PC-3 (cell line): ENCODE data around the gene MT1X. TPM values are rescaled to one million over a fixed set of nuclear protein-coding genes. Genes with fewer than 3 reads are reported as not detected.

Source experiments
- ATAC-seq: fragments of 200-7000 bp; cut with Tn5 transposase; 2 replicates; pipeline ENCODE4 v1.9.1; 2020; ENCODE audit warnings: mild to moderate bottlenecking, moderate library complexity
- BruUV-seq: library from RNA; stranded (reverse); fragments of 400-500 nt; replicated peaks from 2 replicates; lab custom pipeline; 2021; lab: Mats Ljungman, UMichigan
- CTCF ChIA-PET: fragments of 300-600 bp; sonication (Branson Sonifier 250); formaldehyde crosslinking; loops from one replicate; lab custom pipeline; 2022; ENCODE audit warnings: antibody characterized with exemption; lab: Charles Lee
- POLR2A ChIA-PET: fragments of 300-600 bp; sonication (Branson Sonifier 250); formaldehyde crosslinking; loops from one replicate; lab custom pipeline; 2022; ENCODE audit warnings: antibody characterized with exemption; ENCODE audit not compliant: unreplicated experiment; lab: Charles Lee
- DNase-seq: peaks from one replicate; pipeline ENCODE4 v3.0.0-alpha.2; 2015
- H2AFZ ChIP-seq: fragments of 300-600 bp; sonication (generic); 2 replicates; pipeline ENCODE4 v1.6.0; 2016; ENCODE audit warnings: antibody characterized with exemption, low read length
- H3F3A ChIP-seq: fragments of 300-600 bp; sonication (generic); one replicate; pipeline ENCODE4 v1.6.0; 2017; ENCODE audit warnings: antibody characterized with exemption, low read length, control low read depth, mild to moderate bottlenecking; ENCODE audit not compliant: unreplicated experiment
- H3K27ac ChIP-seq: fragments of 300-600 bp; sonication (generic); 2 replicates; pipeline ENCODE4 v1.5.1; 2016; ENCODE audit warnings: mild to moderate bottlenecking, low read length
- H3K27me3 ChIP-seq: fragments of 300-600 bp; sonication (generic); 2 replicates; pipeline ENCODE4 v1.6.1; 2016; ENCODE audit warnings: low read length, mixed read lengths
- H3K36me3 ChIP-seq: fragments of 300-600 bp; sonication (generic); 2 replicates; pipeline ENCODE4 v1.6.1; 2016; ENCODE audit warnings: low read depth, mixed run types, low read length, mixed read lengths
- H3K4me1 ChIP-seq: fragments of 300-600 bp; sonication (generic); 2 replicates; pipeline ENCODE4 v1.5.1; 2016; ENCODE audit warnings: low read length; ENCODE audit not compliant: insufficient read depth
- H3K4me2 ChIP-seq: fragments of 300-600 bp; sonication (generic); 2 replicates; pipeline ENCODE4 v1.6.0; 2016; ENCODE audit warnings: low read length
- H3K4me3 ChIP-seq: fragments of 300-600 bp; sonication (generic); 2 replicates; pipeline ENCODE4 v1.5.1; 2016; ENCODE audit warnings: mild to moderate bottlenecking, low read length, mixed read lengths
- H3K79me2 ChIP-seq: fragments of 300-600 bp; sonication (generic); 2 replicates; pipeline ENCODE4 v1.6.1; 2017; ENCODE audit warnings: low read length, mixed read lengths
- H3K9ac ChIP-seq: fragments of 300-600 bp; sonication (generic); 2 replicates; pipeline ENCODE4 v1.6.0; 2016; ENCODE audit warnings: mild to moderate bottlenecking, low read length
- H3K9me2 ChIP-seq: fragments of 300-600 bp; sonication (generic); replicated peaks from 2 replicates; pipeline ENCODE4 v1.6.1; 2016; ENCODE audit warnings: mixed run types, low read length, mixed read lengths
- H3K9me3 ChIP-seq: fragments of 300-600 bp; sonication (generic); 2 replicates; pipeline ENCODE4 v1.6.1; 2016; ENCODE audit warnings: low read length, mixed read lengths
- H4K20me1 ChIP-seq: fragments of 300-600 bp; sonication (generic); 2 replicates; pipeline ENCODE4 v1.6.1; 2016; ENCODE audit warnings: low read length, mixed read lengths
- CTCF ChIP-seq: fragments of 300-600 bp; sonication (generic); conservative IDR thresholded peaks from 2 replicates; pipeline ENCODE4 v1.5.1; 2017; ENCODE audit warnings: antibody characterized with exemption, low read depth, mild to moderate bottlenecking, low read length
- EZH2 ChIP-seq: fragments of 300-600 bp; sonication (generic); IDR thresholded peaks from one replicate; pipeline ENCODE4 v1.6.1; 2017; ENCODE audit warnings: antibody characterized with exemption, mild to moderate bottlenecking, low read length; ENCODE audit not compliant: unreplicated experiment
- EZH2phosphoT487 ChIP-seq: fragments of 300-600 bp; sonication (generic); IDR thresholded peaks from 2 replicates; pipeline ENCODE4 v1.6.1; 2018; ENCODE audit warnings: mild to moderate bottlenecking, antibody characterized with exemption, low read length, borderline replicate concordance
- intact Hi-C: fragments of 100-400 bp; cut with micrococcal nuclease; formaldehyde crosslinking; loops from 2 replicates; pipeline ENCODE4 v1.9.0; 2023
- total RNA-seq: library from RNA; depleted of rRNA; stranded (reverse); fragments of >200 nt; gene quantifications from 2 replicates; pipeline ENCODE4 v1.2.3, GENCODE V29; 2014

MT1X gene
- total RNA-seq, 1 experiment from 2014 or later: 120 TPM

DNA sequence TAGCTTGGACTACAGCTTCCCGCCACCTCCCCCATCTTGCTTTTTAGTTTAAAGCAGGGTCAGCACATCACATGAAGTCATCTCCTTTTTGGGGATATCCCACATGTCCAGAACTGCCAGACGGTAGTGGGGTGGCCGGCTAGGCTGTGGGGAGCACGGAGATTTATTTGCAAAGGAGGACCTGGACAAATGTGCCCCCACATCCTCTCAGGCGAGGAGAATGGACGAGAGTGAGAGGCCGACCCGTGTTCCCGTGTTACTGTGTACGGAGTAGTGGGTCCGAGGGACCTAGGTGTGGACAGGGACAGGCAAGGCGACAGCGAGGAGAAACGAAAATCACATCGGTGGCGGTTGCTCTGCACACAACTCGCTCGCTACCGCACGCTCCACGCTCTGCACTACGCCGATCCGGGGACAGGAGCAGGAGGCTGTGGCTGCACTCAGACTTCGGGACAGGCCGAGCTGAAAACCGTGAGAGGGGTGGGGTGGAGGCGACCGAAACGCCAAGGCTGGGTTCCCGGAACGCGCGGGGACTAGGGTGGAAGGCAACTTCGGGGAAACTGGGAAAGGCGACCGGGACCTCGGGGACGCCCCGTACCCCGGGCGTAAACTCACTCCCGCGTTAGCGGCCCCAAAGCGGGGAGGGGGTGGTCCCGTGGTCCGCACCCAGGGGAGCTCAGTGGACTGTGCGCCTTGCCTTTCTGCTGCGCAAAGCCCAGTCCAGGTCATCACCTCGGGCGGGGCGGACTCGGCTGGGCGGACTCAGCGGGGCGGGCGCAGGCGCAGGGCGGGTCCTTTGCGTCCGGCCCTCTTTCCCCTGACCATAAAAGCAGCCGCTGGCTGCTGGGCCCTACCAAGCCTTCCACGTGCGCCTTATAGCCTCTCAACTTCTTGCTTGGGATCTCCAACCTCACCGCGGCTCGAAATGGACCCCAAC is 44.2 kb upstream of the MT1X start, which contains the start of gene MT1A:
Gene MT1A, plus strand, starts transcription at position 853 of the 937 bp plus-strand sequence. Its CDS starts 73 bp downstream, at position 926.
- ATAC-seq (no peak), DNase-seq (no peak)
- BruUV-seq: no TSS peak
- intact Hi-C loops: no loop called here
- H3K27ac ChIP-seq: no peak within 1 kb of the TSS
- no peaks in the 10 kb centered on the region for H3K9me2 ChIP-seq
- no peak within 1 kb of the TSS for H2AFZ ChIP-seq
- no peaks in the 10 kb centered on the region for H3K79me2 ChIP-seq
- no peaks in the 10 kb centered on the region for H3K36me3 ChIP-seq
- ChIA-PET POLR2A (no interaction called here), CTCF (no interaction called here)
- H3K4me3 ChIP-seq: no peak within 1 kb of the TSS
- H3K9ac ChIP-seq: no peak within 1 kb of the TSS
- H4K20me1 ChIP-seq: no peaks in the 10 kb centered on the region
- TF ChIP-seq CTCF (no peak), EZH2phosphoT487 (no peak), EZH2 (no peak)
- no peaks in the 10 kb centered on the region for H3F3A ChIP-seq
- no peak within 1 kb of the TSS for H3K4me2 ChIP-seq
- no peaks in the 10 kb centered on the region for H3K9me3 ChIP-seq
- no peaks in the 10 kb centered on the region for H3K27me3 ChIP-seq
- H3K4me1 ChIP-seq: peaks cover 10% of the 10 kb centered on the region

GRCh38 chr16:56639045-56639444 is 43.2 kb upstream of the MT1X start:
- Histone ChIP-seq H3K9me2 (no peaks in the 10 kb centered on the region), H3K4me2 (no peak overlapping the region), H3K9me3 (no peaks in the 10 kb centered on the region), H3K4me3 (no peak overlapping the region), H3K27me3 (no peaks in the 10 kb centered on the region), H3K9ac (no peak overlapping the region), H3K27ac (no peak overlapping the region), H4K20me1 (no peaks in the 10 kb centered on the region), H3F3A (no peaks in the 10 kb centered on the region), H2AFZ (no peak overlapping the region), H3K36me3 (no peaks in the 10 kb centered on the region), H3K4me1 (peaks cover 10% of the 10 kb centered on the region), H3K79me2 (no peaks in the 10 kb centered on the region)
- intact Hi-C loops: no loop called here
- CTCF ChIA-PET: no interaction called here
- DNase-seq (no peak), ATAC-seq (no peak)
- POLR2A ChIA-PET: no interaction called here
- TF ChIP-seq EZH2phosphoT487 (no peak), CTCF (no peak), EZH2 (no peak)
- BruUV-seq: no TSS peak

DNA sequence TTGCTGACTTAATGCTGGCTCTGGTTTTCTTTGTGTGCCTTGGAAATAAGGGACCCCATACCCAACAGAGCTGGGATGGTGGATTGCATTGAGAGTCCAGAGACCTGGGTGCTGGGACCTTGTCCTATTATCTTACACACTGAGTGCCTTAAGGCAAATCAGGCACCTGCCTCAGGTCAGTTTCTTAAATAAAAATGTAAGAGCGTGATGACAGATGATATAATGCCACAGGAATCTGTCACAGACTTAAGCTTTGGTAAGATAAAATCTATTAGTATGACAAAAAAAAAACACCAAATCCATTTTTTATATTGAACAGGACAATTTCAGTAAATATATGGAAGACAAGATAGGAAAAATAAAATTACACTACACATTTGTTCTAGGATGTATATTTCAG is 42.2 kb upstream of the MT1X start:
- POLR2A ChIA-PET: no interaction called here
- H3K9me2 ChIP-seq: no peaks in the 10 kb centered on the region
- H3K4me1 ChIP-seq: peaks cover 10% of the 10 kb centered on the region
- H3K79me2 ChIP-seq: no peaks in the 10 kb centered on the region
- no peak for DNase-seq
- H3K9ac ChIP-seq: no peak overlapping the region
- TF ChIP-seq CTCF: no peak
- TF ChIP-seq EZH2: no peak
- no peak for TF ChIP-seq EZH2phosphoT487
- no peaks in the 10 kb centered on the region for H3K9me3 ChIP-seq
- no peaks in the 10 kb centered on the region for H3F3A ChIP-seq
- no peak overlapping the region for H3K27ac ChIP-seq
- BruUV-seq: no TSS peak
- intact Hi-C loops: no loop called here
- ATAC-seq: no peak
- no peaks in the 10 kb centered on the region for H3K27me3 ChIP-seq
- CTCF ChIA-PET: no interaction called here
- H3K4me3 ChIP-seq: no peak overlapping the region
- H3K4me2 ChIP-seq: no peak overlapping the region
- no peaks in the 10 kb centered on the region for H4K20me1 ChIP-seq
- H3K36me3 ChIP-seq: no peaks in the 10 kb centered on the region
- H2AFZ ChIP-seq: no peak overlapping the region
